Neural progenitor cell (in vitro differentiated cells): ENCODE results near the gene OXLD1. TPM values are rescaled to one million over a fixed set of nuclear protein-coding genes. Genes with fewer than 3 reads are reported as not detected.

Experiments
- DNase-seq: peaks from one replicate; pipeline ENCODE4 v3.0.0-alpha.2; 2016; ENCODE audit warnings: low spot score
- H2AFZ ChIP-seq: fragments of 200-600 bp; sonication (generic); replicated peaks from 2 replicates; pipeline ENCODE4 v1.6.1; 2016; ENCODE audit warnings: antibody characterized with exemption
- H3F3A ChIP-seq: fragments of 200-600 bp; sonication (generic); 2 replicates; pipeline ENCODE4 v1.6.1; 2016; ENCODE audit warnings: antibody characterized with exemption, low read depth
- H3K27ac ChIP-seq: fragments of 200-600 bp; sonication (generic); 2 replicates; pipeline ENCODE4 v1.5.1; 2016; ENCODE audit warnings: mild to moderate bottlenecking
- H3K27me3 ChIP-seq: fragments of 200-600 bp; sonication (generic); 2 replicates; pipeline ENCODE4 v1.6.1; 2016; ENCODE audit warnings: mild to moderate bottlenecking, moderate library complexity
- H3K36me3 ChIP-seq: fragments of 200-600 bp; sonication (generic); 2 replicates; pipeline ENCODE4 v1.5.1; 2016
- H3K4me1 ChIP-seq: fragments of 200-600 bp; sonication (generic); 2 replicates; pipeline ENCODE4 v1.6.1; 2016; ENCODE audit warnings: mixed run types
- H3K4me2 ChIP-seq: fragments of 200-600 bp; sonication (generic); 2 replicates; pipeline ENCODE4 v1.6.1; 2016
- H3K4me3 ChIP-seq: fragments of 200-600 bp; sonication (generic); 2 replicates; pipeline ENCODE4 v1.5.1; 2016
- H3K79me2 ChIP-seq: fragments of 200-600 bp; sonication (generic); 2 replicates; pipeline ENCODE4 v1.6.1; 2016; ENCODE audit warnings: low read depth
- H3K9ac ChIP-seq: fragments of 200-600 bp; sonication (generic); 2 replicates; pipeline ENCODE4 v1.6.1; 2016
- H3K9me3 ChIP-seq: fragments of 200-600 bp; sonication (generic); 2 replicates; pipeline ENCODE4 v1.5.1; 2016; ENCODE audit warnings: low read depth
- H4K20me1 ChIP-seq: fragments of 200-600 bp; sonication (generic); 2 replicates; pipeline ENCODE4 v1.6.1; 2016; ENCODE audit warnings: low read depth
- H3K27ac Mint-ChIP-seq: 3 replicates; pipeline ENCODE4 v1.8.0; 2021; ENCODE audit warnings: mixed read lengths
- H3K27me3 Mint-ChIP-seq: 2 replicates; pipeline ENCODE4 v1.8.0; 2022; ENCODE audit warnings: low read depth, mild to moderate bottlenecking, inconsistent platforms, moderate library complexity, mixed read lengths; ENCODE audit not compliant: insufficient read depth
- H3K36me3 Mint-ChIP-seq: 3 replicates; pipeline ENCODE4 v1.8.0; 2021; ENCODE audit warnings: mixed read lengths
- H3K4me1 Mint-ChIP-seq: 3 replicates; pipeline ENCODE4 v1.8.0; 2021; ENCODE audit warnings: mixed read lengths
- H3K4me3 Mint-ChIP-seq: 3 replicates; pipeline ENCODE4 v1.8.0; 2021; ENCODE audit warnings: mild to moderate bottlenecking, moderate library complexity, mixed read lengths
- H3K9me3 Mint-ChIP-seq: 3 replicates; pipeline ENCODE4 v1.8.0; 2020; ENCODE audit warnings: mixed read lengths
- EZH2 ChIP-seq: fragments of 200-600 bp; sonication (generic); IDR thresholded peaks from 2 replicates; pipeline ENCODE4 v1.6.1; 2017; ENCODE audit warnings: antibody characterized with exemption, mild to moderate bottlenecking, moderate library complexity
- EZH2phosphoT487 ChIP-seq: fragments of 200-600 bp; sonication (generic); IDR thresholded peaks from 2 replicates; pipeline ENCODE4 v1.6.1; 2017; ENCODE audit warnings: antibody characterized with exemption
- total RNA-seq: library from RNA; depleted of rRNA; stranded (reverse); fragments of >200 nt; gene quantifications from 2 replicates; pipeline ENCODE4 v1.2.3, GENCODE V29; 2015; ENCODE audit warnings: low replicate concordance
- TF ChIP-seq, protein P1 (sequence below): fragments of 200-600 bp; sonication (generic); IDR thresholded peaks from 2 replicates; pipeline ENCODE4 v1.5.1; 2017; ENCODE audit warnings: antibody characterized with exemption, mild to moderate bottlenecking

Gene OXLD1
- total RNA-seq, 1 donor from 2014 or later: 11.9 TPM

DNA sequence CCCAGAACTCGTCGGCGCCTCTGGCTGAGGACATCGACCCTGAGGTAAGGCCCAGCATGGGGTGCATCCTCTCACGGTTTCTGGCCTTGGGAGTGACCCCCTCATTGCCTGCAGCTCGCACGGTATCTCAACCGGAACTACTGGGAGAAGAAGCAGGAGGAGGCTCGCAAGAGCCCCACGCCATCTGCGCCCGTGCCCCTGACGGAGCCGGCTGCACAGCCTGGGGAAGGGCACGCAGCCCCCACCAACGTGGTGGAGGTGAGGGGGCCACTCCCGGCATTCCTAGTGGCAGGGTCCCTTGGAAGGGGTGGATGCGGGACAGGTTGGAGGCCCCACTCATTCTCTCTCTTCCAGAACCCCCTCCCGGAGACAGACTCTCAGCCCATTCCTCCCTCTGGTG, 28.4 kb upstream of the OXLD1 start:
- H2AFZ ChIP-seq: no peak overlapping the region
- H3K4me3 Mint-ChIP-seq: no peak overlapping the region
- no peak overlapping the region for H3K9ac ChIP-seq
- H3K36me3 ChIP-seq: no peaks in the 10 kb centered on the region
- no peak overlapping the region for H3K27ac ChIP-seq
- H3K9me3 Mint-ChIP-seq: peaks cover 2% of the 10 kb centered on the region
- no peaks in the 10 kb centered on the region for H3K4me1 Mint-ChIP-seq
- H4K20me1 ChIP-seq: peaks cover 14% of the 10 kb centered on the region
- H3K4me2 ChIP-seq: no peak overlapping the region
- H3F3A ChIP-seq: peaks cover 4% of the 10 kb centered on the region
- H3K4me1 ChIP-seq: no peaks in the 10 kb centered on the region
- no peaks in the 10 kb centered on the region for H3K9me3 ChIP-seq
- no peaks in the 10 kb centered on the region for H3K27me3 ChIP-seq
- H3K27ac Mint-ChIP-seq: no peak overlapping the region
- no peak for TF ChIP-seq EZH2
- no peak for TF ChIP-seq EZH2phosphoT487
- H3K4me3 ChIP-seq: no peak overlapping the region
- no peaks in the 10 kb centered on the region for H3K27me3 Mint-ChIP-seq
- no peak for DNase-seq
- peaks cover 20% of the 10 kb centered on the region for H3K79me2 ChIP-seq
- peaks cover 23% of the 10 kb centered on the region for H3K36me3 Mint-ChIP-seq

DNA sequence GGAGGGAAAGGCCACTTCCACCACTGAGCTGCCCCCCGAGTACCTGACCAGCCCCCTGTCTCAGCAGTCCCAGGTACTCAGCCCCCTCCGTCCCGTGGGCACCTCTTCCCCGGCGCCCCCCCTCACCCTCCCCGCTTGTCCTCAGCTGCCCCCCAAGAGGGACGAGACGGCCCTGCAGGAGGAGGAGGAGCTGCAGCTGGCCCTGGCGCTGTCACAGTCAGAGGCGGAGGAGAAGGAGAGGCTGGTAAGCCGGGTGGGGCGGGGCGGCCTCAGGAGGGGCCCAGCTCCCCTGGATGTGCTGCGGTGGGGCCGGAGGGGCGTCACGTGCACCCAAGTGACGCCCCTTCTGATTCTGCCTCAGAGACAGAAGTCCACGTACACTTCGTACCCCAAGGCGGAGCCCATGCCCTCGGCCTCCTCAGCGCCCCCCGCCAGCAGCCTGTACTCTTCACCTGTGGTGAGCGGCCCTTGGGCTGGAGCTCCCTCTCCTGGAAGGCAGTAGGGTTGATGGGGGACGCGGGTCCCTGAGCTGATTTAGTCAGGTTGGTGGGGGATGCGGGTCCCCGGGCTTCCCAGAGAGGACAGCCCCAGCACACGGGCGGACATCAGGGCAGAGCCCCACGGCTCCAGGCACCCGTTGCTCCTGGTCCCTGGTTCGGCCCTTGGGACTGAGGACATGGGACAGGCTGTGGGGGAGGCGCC, 27.3 kb upstream of the OXLD1 start:
- Histone ChIP-seq H2AFZ (no peak overlapping the region), H3K9me3 (no peaks in the 10 kb centered on the region), H3K4me2 (no peak overlapping the region), H3K4me3 (no peak overlapping the region), H3K79me2 (peaks cover 11% of the 10 kb centered on the region), H3K36me3 (no peaks in the 10 kb centered on the region), H3K4me1 (no peaks in the 10 kb centered on the region), H4K20me1 (peaks cover 5% of the 10 kb centered on the region), H3K27me3 (no peaks in the 10 kb centered on the region), H3K9ac (no peak overlapping the region), H3K27ac (no peak overlapping the region), H3F3A (no peaks in the 10 kb centered on the region)
- TF ChIP-seq EZH2 (no peak), EZH2phosphoT487 (no peak)
- TF ChIP-seq, protein P1, sequence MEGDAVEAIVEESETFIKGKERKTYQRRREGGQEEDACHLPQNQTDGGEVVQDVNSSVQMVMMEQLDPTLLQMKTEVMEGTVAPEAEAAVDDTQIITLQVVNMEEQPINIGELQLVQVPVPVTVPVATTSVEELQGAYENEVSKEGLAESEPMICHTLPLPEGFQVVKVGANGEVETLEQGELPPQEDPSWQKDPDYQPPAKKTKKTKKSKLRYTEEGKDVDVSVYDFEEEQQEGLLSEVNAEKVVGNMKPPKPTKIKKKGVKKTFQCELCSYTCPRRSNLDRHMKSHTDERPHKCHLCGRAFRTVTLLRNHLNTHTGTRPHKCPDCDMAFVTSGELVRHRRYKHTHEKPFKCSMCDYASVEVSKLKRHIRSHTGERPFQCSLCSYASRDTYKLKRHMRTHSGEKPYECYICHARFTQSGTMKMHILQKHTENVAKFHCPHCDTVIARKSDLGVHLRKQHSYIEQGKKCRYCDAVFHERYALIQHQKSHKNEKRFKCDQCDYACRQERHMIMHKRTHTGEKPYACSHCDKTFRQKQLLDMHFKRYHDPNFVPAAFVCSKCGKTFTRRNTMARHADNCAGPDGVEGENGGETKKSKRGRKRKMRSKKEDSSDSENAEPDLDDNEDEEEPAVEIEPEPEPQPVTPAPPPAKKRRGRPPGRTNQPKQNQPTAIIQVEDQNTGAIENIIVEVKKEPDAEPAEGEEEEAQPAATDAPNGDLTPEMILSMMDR: no peak
- no peak for DNase-seq
- peaks cover 22% of the 10 kb centered on the region for H3K36me3 Mint-ChIP-seq
- no peak overlapping the region for H3K4me3 Mint-ChIP-seq
- no peaks in the 10 kb centered on the region for H3K4me1 Mint-ChIP-seq
- peaks cover 5% of the 10 kb centered on the region for H3K27me3 Mint-ChIP-seq
- H3K9me3 Mint-ChIP-seq: peaks cover 2% of the 10 kb centered on the region
- no peak overlapping the region for H3K27ac Mint-ChIP-seq

DNA sequence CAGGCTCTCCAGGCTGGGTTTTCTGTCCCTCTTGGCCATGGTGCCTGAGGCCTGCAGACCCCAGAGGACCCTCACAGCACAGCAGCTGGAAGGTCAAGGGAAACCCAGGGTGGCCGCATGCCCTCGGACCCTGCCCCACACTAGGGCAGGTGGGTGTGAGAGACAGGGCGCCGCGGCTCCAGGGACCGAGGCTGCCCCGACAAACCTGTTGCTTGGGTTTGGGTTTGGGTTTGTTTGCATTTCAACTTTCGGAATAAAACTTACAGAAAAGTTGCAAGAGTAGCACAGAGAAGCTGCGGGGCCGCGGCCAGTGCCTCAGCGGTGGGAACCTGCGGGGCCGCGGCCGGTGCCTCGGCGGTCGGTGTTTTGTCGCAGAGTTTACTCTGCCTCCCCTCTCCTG, 25.2 kb upstream of the OXLD1 start:
- Mint-ChIP-seq H3K9me3 (no peaks in the 10 kb centered on the region), H3K4me3 (no peak overlapping the region), H3K4me1 (no peaks in the 10 kb centered on the region), H3K27me3 (peaks cover 5% of the 10 kb centered on the region), H3K27ac (no peak overlapping the region), H3K36me3 (peaks cover 13% of the 10 kb centered on the region)
- no peaks in the 10 kb centered on the region for H3K27me3 ChIP-seq
- H3K79me2 ChIP-seq: peaks cover 1% of the 10 kb centered on the region
- H4K20me1 ChIP-seq: no peaks in the 10 kb centered on the region
- no peaks in the 10 kb centered on the region for H3K9me3 ChIP-seq
- H3K27ac ChIP-seq: no peak overlapping the region
- H3K4me1 ChIP-seq: no peaks in the 10 kb centered on the region
- H3K36me3 ChIP-seq: no peaks in the 10 kb centered on the region
- no peak overlapping the region for H3K4me3 ChIP-seq
- no peak overlapping the region for H2AFZ ChIP-seq
- DNase-seq: no peak
- H3F3A ChIP-seq: no peaks in the 10 kb centered on the region
- no peak overlapping the region for H3K4me2 ChIP-seq
- no peak overlapping the region for H3K9ac ChIP-seq
- TF ChIP-seq EZH2 (no peak), EZH2phosphoT487 (no peak)
- TF ChIP-seq, protein P1: no peak

GRCh38 chr17:81691196-81691595, 24.8 kb upstream of the OXLD1 start:
- Histone ChIP-seq H3K27ac (no peak overlapping the region), H3K36me3 (no peaks in the 10 kb centered on the region)
- H3K27ac Mint-ChIP-seq: no peak overlapping the region

More at GRCh38 chr17:81691196-81691595, 24.8 kb upstream of the OXLD1 start:
- Mint-ChIP-seq H3K4me1 (peaks cover 2% of the 10 kb centered on the region), H3K4me3 (no peak overlapping the region), H3K9me3 (no peaks in the 10 kb centered on the region), H3K36me3 (peaks cover 15% of the 10 kb centered on the region), H3K27me3 (peaks cover 6% of the 10 kb centered on the region)
- Histone ChIP-seq H3K79me2 (peaks cover 5% of the 10 kb centered on the region), H3K4me3 (no peak overlapping the region), H4K20me1 (no peaks in the 10 kb centered on the region), H3K27me3 (no peaks in the 10 kb centered on the region), H3K9me3 (no peaks in the 10 kb centered on the region), H2AFZ (no peak overlapping the region), H3F3A (no peaks in the 10 kb centered on the region), H3K9ac (no peak overlapping the region), H3K4me1 (no peaks in the 10 kb centered on the region), H3K4me2 (no peak overlapping the region)
- no peak for DNase-seq
- TF ChIP-seq EZH2phosphoT487: no peak
- no peak for TF ChIP-seq EZH2
- TF ChIP-seq, protein P1: no peak
